ENCODE measurements around the gene SYNGR2. TPM values are rescaled to one million over a fixed set of nuclear protein-coding genes. Genes with fewer than 3 reads are reported as not detected.

Gene SYNGR2
- total and polyA plus RNA-seq, 2 donors (not counting 1 experiment from before 2014, with no cell fraction given): 390 to 442 TPM

- CTCF ChIA-PET: interaction anchor here (0.8 to 13.9 kb wide), 6 partner anchors 11 to 298 kb away, joined by 3 to 169 read pairs (median 4); partner anchors contain the start of gene SYNGR2
- H3K4me1 ChIP-seq (ENCODE audit: control insufficient read depth in 2 of 2, insufficient read depth in 2 of 2, low read length in 2 of 2): peaks cover 73 to 79% of the 10 kb centered on the region in 2 donors
- H3K9me3 ChIP-seq (ENCODE audit: control extremely low read depth in 1 of 3, control insufficient read depth in 2 of 3, insufficient read depth in 1 of 3, low read length in 2 of 3): no peaks in the 10 kb centered on the region
- peaks cover 8 to 76% of the 10 kb centered on the region in 2 experiments for H3K36me3 ChIP-seq (replicated peaks in 1 of 2; ENCODE audit: control extremely low read depth in 1 of 2, control insufficient read depth in 1 of 2, extremely low read depth in 1 of 2, insufficient read depth in 2 of 2, low read length in 1 of 2)
- 2% methylated on average over 23 of the region's 30 CpGs for WGBS (ENCODE audit: insufficient coverage)
- peaks cover 80% of the 10 kb centered on the region for H3K79me2 ChIP-seq (ENCODE audit: control insufficient read depth, insufficient read depth, low read length)
- Mint-ChIP-seq H3K27ac (peak overlapping the region; percentile 87), H3K4me3 (peak overlapping the region; percentile 68), H3K4me1 (peaks cover 76% of the 10 kb centered on the region), H3K9me3 (ENCODE audit: insufficient read depth) (no peaks in the 10 kb centered on the region), H3K27me3 (no peaks in the 10 kb centered on the region)
- peak overlapping the region; percentile 62 to 77 for H3K27ac ChIP-seq (ENCODE audit: low read length in 2 of 2)
- ATAC-seq (ENCODE audit: low read depth) (peak; percentile 57), DNase-seq (peak; percentile 89)
- H3K4me2 ChIP-seq (replicated peaks; ENCODE audit: low read depth, low read length, poor library complexity, severe bottlenecking): peak overlapping the region; percentile 100
- no peak overlapping the region for H3K9ac ChIP-seq (ENCODE audit: low read length)
- no peak for TF ChIP-seq CTCF (IDR thresholded peaks at IDR 0.05)
- TF ChIP-seq EZH2 (IDR thresholded peaks at IDR 0.05; ENCODE audit: borderline replicate concordance, insufficient read depth, low read depth, low read length, poor library complexity, severe bottlenecking): no peak
- H4K20me1 ChIP-seq (ENCODE audit: control insufficient read depth, insufficient read depth, low read length, poor library complexity, severe bottlenecking): peaks cover 87% of the 10 kb centered on the region
- H3K27me3 ChIP-seq (replicated peaks in 1 of 4; ENCODE audit: control extremely low read depth in 1 of 4, control insufficient read depth in 3 of 4, insufficient read depth in 4 of 4, low read length in 3 of 4): no peaks in the 10 kb centered on the region
- intact Hi-C loops (cut with micrococcal nuclease): loop anchor here (1.0 kb wide), 2 partner anchors 8 to 52 kb away; no protein-coding TSS in a partner anchor
- H3K4me3 ChIP-seq (ENCODE audit: control extremely low read depth in 1 of 5, extremely low read depth in 1 of 5, insufficient read depth in 1 of 5, low read depth in 2 of 5, low read length in 4 of 5): peak overlapping the region in 3 of 5 experiments; percentile 15 to 39 (median 21)
- H2AFZ ChIP-seq (ENCODE audit: insufficient read depth, low read depth, low read length, poor library complexity, severe bottlenecking): no peak overlapping the region
- POLR2A ChIA-PET: interaction anchor here (0.9 to 22.6 kb wide), 5 partner anchors 9 to 51 kb away, joined by 4 to 432 read pairs (median 10); partner anchors contain the start of gene SYNGR2
These were observed 44.1 kb upstream of the SYNGR2 start for GRCh38 chr17:78124081-78124835.

- no peak for DNase-seq
- H3K4me1 Mint-ChIP-seq: peaks cover 79% of the 10 kb centered on the region
- intact Hi-C loops (cut with micrococcal nuclease): loop anchor here (1.0 kb wide), 2 partner anchors 8 to 52 kb away; no protein-coding TSS in a partner anchor
These were observed 43.6 kb upstream of the SYNGR2 start for GRCh38 chr17:78124836-78125137.

More at GRCh38 chr17:78124836-78125137, 43.6 kb upstream of the SYNGR2 start:
- peak overlapping the region; percentile 68 for H3K4me3 Mint-ChIP-seq
- Histone ChIP-seq H2AFZ (ENCODE audit: insufficient read depth, low read depth, low read length, poor library complexity, severe bottlenecking) (no peak overlapping the region), H3K9me3 (ENCODE audit: control extremely low read depth in 1 of 3, control insufficient read depth in 2 of 3, insufficient read depth in 1 of 3, low read length in 2 of 3) (no peaks in the 10 kb centered on the region), H3K27me3 (replicated peaks in 1 of 4; ENCODE audit: control extremely low read depth in 1 of 4, control insufficient read depth in 3 of 4, insufficient read depth in 4 of 4, low read length in 3 of 4) (no peaks in the 10 kb centered on the region), H3K27ac (ENCODE audit: low read length in 2 of 2) (peak overlapping the region; percentile 62 to 77), H3K36me3 (replicated peaks in 1 of 2; ENCODE audit: control extremely low read depth in 1 of 2, control insufficient read depth in 1 of 2, extremely low read depth in 1 of 2, insufficient read depth in 2 of 2, low read length in 1 of 2) (peaks cover 8 to 71% of the 10 kb centered on the region in 2 experiments), H3K4me2 (replicated peaks; ENCODE audit: low read depth, low read length, poor library complexity, severe bottlenecking) (peak overlapping the region; percentile 100), H3K4me1 (ENCODE audit: control insufficient read depth in 2 of 2, insufficient read depth in 2 of 2, low read length in 2 of 2) (peaks cover 78 to 84% of the 10 kb centered on the region in 2 donors), H3K4me3 (ENCODE audit: control extremely low read depth in 1 of 5, extremely low read depth in 1 of 5, insufficient read depth in 1 of 5, low read depth in 2 of 5, low read length in 4 of 5) (peak overlapping the region in 4 of 5 experiments; percentile 12 to 39 (median 18)), H4K20me1 (ENCODE audit: control insufficient read depth, insufficient read depth, low read length, poor library complexity, severe bottlenecking) (peaks cover 87% of the 10 kb centered on the region), H3K9ac (ENCODE audit: low read length) (no peak overlapping the region), H3K79me2 (ENCODE audit: control insufficient read depth, insufficient read depth, low read length) (peaks cover 84% of the 10 kb centered on the region)
- ChIA-PET CTCF (interaction anchor here (0.8 to 13.9 kb wide), 9 partner anchors 11 to 297 kb away, joined by 3 to 169 read pairs (median 4); partner anchors contain the start of genes AFMID, SYNGR2 and TK1), POLR2A (interaction anchor here (0.9 to 22.6 kb wide), 5 partner anchors 9 to 50 kb away, joined by 4 to 432 read pairs (median 10); partner anchors contain the start of gene SYNGR2)
- no peaks in the 10 kb centered on the region for H3K27me3 Mint-ChIP-seq
- no peak for TF ChIP-seq CTCF (IDR thresholded peaks at IDR 0.05)
- TF ChIP-seq EZH2 (IDR thresholded peaks at IDR 0.05; ENCODE audit: borderline replicate concordance, insufficient read depth, low read depth, low read length, poor library complexity, severe bottlenecking): no peak
- 14% methylated on average over 11 of the region's 12 CpGs for whole genome bisulfite sequencing (ENCODE audit: insufficient coverage)
- H3K9me3 Mint-ChIP-seq (ENCODE audit: insufficient read depth): no peaks in the 10 kb centered on the region
- ATAC-seq (ENCODE audit: low read depth): no peak
- peak overlapping the region; percentile 87 for H3K27ac Mint-ChIP-seq

All from B cell (primary cell).